ENCODE measurements around the gene ADCY10.

ADCY10 gene

DNA sequence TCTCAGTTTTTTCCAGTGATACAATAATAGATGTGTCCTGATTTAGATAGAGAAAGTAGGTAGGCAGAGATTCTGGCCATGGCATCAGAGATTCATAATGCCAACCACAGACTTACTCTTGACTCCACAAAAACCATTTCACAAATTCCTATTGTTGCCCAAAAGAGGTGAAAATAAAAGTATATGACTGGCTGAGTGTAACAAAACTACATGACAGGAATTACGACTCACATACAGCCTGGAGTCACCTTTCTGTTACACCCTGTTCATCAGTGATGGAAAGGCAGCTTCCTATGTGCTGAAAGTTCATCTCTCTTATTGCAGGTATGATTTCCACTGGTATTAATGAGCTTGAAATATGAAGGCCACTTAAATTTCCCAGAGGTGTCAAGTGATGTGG is 119.9 kb downstream of the ADCY10 start:
- Histone ChIP-seq H3K27ac (ENCODE audit: low read length) (no peak overlapping the region), H3K27me3 (ENCODE audit: low read depth, low read length) (no peaks in the 10 kb centered on the region), H3K79me2 (ENCODE audit: low read length) (no peaks in the 10 kb centered on the region), H4K20me1 (ENCODE audit: insufficient read depth, low read length) (no peaks in the 10 kb centered on the region), H3K9ac (ENCODE audit: low read length) (no peak overlapping the region), H3K4me3 (ENCODE audit: low read length) (no peak overlapping the region), H2AFZ (ENCODE audit: low read depth, low read length) (no peak overlapping the region), H3K4me2 (ENCODE audit: low read length) (no peak overlapping the region), H3K36me3 (replicated peaks; ENCODE audit: low read depth, low read length) (peaks cover 21% of the 10 kb centered on the region), H3K9me3 (ENCODE audit: insufficient read depth, low read length) (no peaks in the 10 kb centered on the region), H3K4me1 (ENCODE audit: low read length) (no peaks in the 10 kb centered on the region)
- TF ChIP-seq EZH2phosphoT487 (IDR thresholded peaks at IDR 0.05; ENCODE audit: low read depth): no peak
- TF ChIP-seq, protein P1, sequence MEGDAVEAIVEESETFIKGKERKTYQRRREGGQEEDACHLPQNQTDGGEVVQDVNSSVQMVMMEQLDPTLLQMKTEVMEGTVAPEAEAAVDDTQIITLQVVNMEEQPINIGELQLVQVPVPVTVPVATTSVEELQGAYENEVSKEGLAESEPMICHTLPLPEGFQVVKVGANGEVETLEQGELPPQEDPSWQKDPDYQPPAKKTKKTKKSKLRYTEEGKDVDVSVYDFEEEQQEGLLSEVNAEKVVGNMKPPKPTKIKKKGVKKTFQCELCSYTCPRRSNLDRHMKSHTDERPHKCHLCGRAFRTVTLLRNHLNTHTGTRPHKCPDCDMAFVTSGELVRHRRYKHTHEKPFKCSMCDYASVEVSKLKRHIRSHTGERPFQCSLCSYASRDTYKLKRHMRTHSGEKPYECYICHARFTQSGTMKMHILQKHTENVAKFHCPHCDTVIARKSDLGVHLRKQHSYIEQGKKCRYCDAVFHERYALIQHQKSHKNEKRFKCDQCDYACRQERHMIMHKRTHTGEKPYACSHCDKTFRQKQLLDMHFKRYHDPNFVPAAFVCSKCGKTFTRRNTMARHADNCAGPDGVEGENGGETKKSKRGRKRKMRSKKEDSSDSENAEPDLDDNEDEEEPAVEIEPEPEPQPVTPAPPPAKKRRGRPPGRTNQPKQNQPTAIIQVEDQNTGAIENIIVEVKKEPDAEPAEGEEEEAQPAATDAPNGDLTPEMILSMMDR (IDR thresholded peaks at IDR 0.05; ENCODE audit: low read depth, low read length): no peak

DNA sequence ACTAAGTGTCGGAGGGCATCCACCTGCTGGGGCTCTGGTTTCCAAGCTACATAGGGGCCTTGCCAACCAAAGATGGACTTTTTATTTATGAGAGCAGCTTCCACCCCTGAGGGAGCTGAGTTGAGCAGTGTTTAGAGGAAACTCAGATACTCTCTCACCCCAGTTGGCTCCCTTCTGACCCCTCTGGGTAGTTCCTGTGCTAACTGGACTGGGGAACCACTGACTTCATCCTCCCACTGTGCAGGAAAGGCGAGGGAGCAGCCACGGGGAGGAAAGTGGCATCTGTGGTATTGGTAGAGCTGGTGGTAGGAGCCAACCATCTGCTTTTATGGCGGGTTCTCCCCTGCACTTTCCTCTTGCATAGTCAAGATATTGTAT is 121.8 kb downstream of the ADCY10 start:
- H2AFZ ChIP-seq (ENCODE audit: low read depth, low read length): no peak overlapping the region
- H3K27ac ChIP-seq (ENCODE audit: low read length): no peak overlapping the region
- no peaks in the 10 kb centered on the region for H3K27me3 ChIP-seq (ENCODE audit: low read depth, low read length)
- H3K9ac ChIP-seq (ENCODE audit: low read length): no peak overlapping the region
- no peaks in the 10 kb centered on the region for H3K4me1 ChIP-seq (ENCODE audit: low read length)
- TF ChIP-seq EZH2phosphoT487 (IDR thresholded peaks at IDR 0.05; ENCODE audit: low read depth): no peak
- TF ChIP-seq, protein P1 (IDR thresholded peaks at IDR 0.05; ENCODE audit: low read depth, low read length): no peak
- H3K9me3 ChIP-seq (ENCODE audit: insufficient read depth, low read length): no peaks in the 10 kb centered on the region
- no peak overlapping the region for H3K4me3 ChIP-seq (ENCODE audit: low read length)
- H4K20me1 ChIP-seq (ENCODE audit: insufficient read depth, low read length): no peaks in the 10 kb centered on the region
- H3K36me3 ChIP-seq (replicated peaks; ENCODE audit: low read depth, low read length): peaks cover 29% of the 10 kb centered on the region
- H3K79me2 ChIP-seq (ENCODE audit: low read length): no peaks in the 10 kb centered on the region
- no peak overlapping the region for H3K4me2 ChIP-seq (ENCODE audit: low read length)

DNA sequence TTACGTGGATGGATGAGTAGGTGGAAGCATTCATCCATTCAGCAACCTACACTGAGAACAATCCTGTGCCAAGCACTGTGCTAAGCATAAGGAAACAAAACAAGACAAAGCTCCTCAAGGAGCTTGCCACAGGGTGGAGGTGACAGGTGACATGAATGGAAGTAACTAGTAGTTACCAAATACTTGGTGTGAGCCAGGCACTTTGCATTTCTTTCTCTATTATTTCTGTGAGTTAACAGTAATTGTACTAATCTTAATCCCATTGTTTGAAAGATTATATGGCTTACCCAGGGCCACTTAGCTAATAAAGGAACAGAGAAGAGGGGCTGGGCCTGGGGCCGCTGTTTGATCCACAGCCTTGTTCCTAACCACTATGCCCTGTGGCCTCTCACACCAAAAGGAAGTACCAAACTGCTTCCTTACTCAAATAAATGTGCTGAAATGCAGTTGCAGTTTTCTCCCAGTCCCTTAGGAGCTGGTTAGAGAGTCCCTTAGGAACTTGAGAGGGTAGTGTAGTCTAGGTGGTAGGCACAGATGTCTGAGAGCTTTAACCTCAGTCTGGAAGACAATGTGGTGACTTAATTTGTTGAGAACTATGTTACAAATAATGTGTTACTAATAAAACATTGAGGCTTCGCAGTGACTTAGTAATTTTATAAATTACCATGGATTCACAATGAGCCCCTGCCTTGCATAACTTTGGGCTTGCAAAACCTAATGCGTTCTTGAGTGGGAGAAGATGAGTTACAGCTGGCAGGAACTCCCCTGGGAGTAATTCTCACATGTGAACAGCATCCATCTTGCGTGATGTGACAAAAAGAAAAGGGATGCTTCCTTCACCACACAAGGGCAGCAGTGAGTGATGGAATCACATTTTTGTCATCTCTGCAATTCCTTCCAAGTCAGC is 122.4 kb downstream of the ADCY10 start:
- Histone ChIP-seq H3K4me3 (ENCODE audit: low read length) (no peak overlapping the region), H3K36me3 (replicated peaks; ENCODE audit: low read depth, low read length) (peaks cover 29% of the 10 kb centered on the region), H3K79me2 (ENCODE audit: low read length) (no peaks in the 10 kb centered on the region), H4K20me1 (ENCODE audit: insufficient read depth, low read length) (no peaks in the 10 kb centered on the region), H3K27ac (ENCODE audit: low read length) (no peak overlapping the region), H3K4me2 (ENCODE audit: low read length) (no peak overlapping the region), H3K4me1 (ENCODE audit: low read length) (no peaks in the 10 kb centered on the region), H3K9me3 (ENCODE audit: insufficient read depth, low read length) (no peaks in the 10 kb centered on the region), H3K9ac (ENCODE audit: low read length) (no peak overlapping the region), H2AFZ (ENCODE audit: low read depth, low read length) (no peak overlapping the region), H3K27me3 (ENCODE audit: low read depth, low read length) (no peaks in the 10 kb centered on the region)
- TF ChIP-seq, protein P1 (IDR thresholded peaks at IDR 0.05; ENCODE audit: low read depth, low read length): no peak
- TF ChIP-seq EZH2phosphoT487 (IDR thresholded peaks at IDR 0.05; ENCODE audit: low read depth): no peak

DNA sequence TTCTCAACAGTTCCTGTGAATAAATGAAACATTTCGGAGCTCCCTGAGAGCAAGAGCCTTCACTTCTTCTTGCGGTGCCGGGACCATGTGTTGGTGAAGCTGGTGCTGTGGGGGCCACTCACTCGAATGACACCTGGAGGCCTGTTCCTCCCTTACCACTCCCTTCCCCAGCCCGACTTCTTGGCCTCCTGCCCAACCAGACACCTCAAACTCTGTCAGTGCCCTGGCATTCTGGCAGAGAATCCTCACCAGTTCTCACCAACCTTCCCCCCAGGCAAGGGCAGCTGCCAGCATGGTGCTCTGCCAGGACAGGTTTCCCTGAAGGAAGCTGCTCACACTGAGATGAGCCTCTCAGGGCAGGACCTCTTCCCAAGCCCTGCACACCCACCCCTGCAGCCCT is 123.8 kb downstream of the ADCY10 start:
- no peaks in the 10 kb centered on the region for H4K20me1 ChIP-seq (ENCODE audit: insufficient read depth, low read length)
- no peaks in the 10 kb centered on the region for H3K4me1 ChIP-seq (ENCODE audit: low read length)
- H3K79me2 ChIP-seq (ENCODE audit: low read length): no peaks in the 10 kb centered on the region
- no peak overlapping the region for H3K4me3 ChIP-seq (ENCODE audit: low read length)
- peaks cover 31% of the 10 kb centered on the region for H3K36me3 ChIP-seq (replicated peaks; ENCODE audit: low read depth, low read length)
- no peaks in the 10 kb centered on the region for H3K27me3 ChIP-seq (ENCODE audit: low read depth, low read length)
- no peak overlapping the region for H2AFZ ChIP-seq (ENCODE audit: low read depth, low read length)
- H3K9me3 ChIP-seq (ENCODE audit: insufficient read depth, low read length): no peaks in the 10 kb centered on the region
- no peak overlapping the region for H3K9ac ChIP-seq (ENCODE audit: low read length)
- H3K4me2 ChIP-seq (ENCODE audit: low read length): no peak overlapping the region
- TF ChIP-seq, protein P1 (IDR thresholded peaks at IDR 0.05; ENCODE audit: low read depth, low read length): no peak
- TF ChIP-seq EZH2phosphoT487 (IDR thresholded peaks at IDR 0.05; ENCODE audit: low read depth): no peak
- no peak overlapping the region for H3K27ac ChIP-seq (ENCODE audit: low read length)

Data from OCI-LY3 (cell line).